ENCODE data around the gene ATG9A. TPM values are rescaled to one million over a fixed set of nuclear protein-coding genes. Genes with fewer than 3 reads are reported as not detected.

The ATG9A gene
- total and polyA plus RNA-seq, 2 donors (not counting 3 experiments of a cell fraction or from before 2014, with no cell fraction given) = 65.5 to 95.0 TPM

- H3K4me3 ChIP-seq (replicated peaks in 1 of 3; ENCODE audit: insufficient read depth in 1 of 3, low read depth in 1 of 3, low read length in 3 of 3) = peak overlapping the region; percentile 67 to 80 (median 67)
- POLR2A ChIA-PET = interaction anchor here (0.6 to 1.5 kb wide), 6 partner anchors 9 to 351 kb away, joined by 3 to 6 read pairs (median 4); partner anchors contain the start of genes ANKZF1, ATG9A, DNAJB2 and TUBA4A
These were observed 15.3 kb upstream of the ATG9A start for GRCh38 chr2:219244789-219245147.

More at GRCh38 chr2:219244789-219245147, 15.3 kb upstream of the ATG9A start:
- H3K4me1 ChIP-seq (ENCODE audit: control insufficient read depth, extremely low read depth, insufficient read depth, low read length) = peaks cover 22% of the 10 kb centered on the region
- TF ChIP-seq, protein P1, sequence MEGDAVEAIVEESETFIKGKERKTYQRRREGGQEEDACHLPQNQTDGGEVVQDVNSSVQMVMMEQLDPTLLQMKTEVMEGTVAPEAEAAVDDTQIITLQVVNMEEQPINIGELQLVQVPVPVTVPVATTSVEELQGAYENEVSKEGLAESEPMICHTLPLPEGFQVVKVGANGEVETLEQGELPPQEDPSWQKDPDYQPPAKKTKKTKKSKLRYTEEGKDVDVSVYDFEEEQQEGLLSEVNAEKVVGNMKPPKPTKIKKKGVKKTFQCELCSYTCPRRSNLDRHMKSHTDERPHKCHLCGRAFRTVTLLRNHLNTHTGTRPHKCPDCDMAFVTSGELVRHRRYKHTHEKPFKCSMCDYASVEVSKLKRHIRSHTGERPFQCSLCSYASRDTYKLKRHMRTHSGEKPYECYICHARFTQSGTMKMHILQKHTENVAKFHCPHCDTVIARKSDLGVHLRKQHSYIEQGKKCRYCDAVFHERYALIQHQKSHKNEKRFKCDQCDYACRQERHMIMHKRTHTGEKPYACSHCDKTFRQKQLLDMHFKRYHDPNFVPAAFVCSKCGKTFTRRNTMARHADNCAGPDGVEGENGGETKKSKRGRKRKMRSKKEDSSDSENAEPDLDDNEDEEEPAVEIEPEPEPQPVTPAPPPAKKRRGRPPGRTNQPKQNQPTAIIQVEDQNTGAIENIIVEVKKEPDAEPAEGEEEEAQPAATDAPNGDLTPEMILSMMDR (IDR thresholded peaks at IDR 0.05; ENCODE audit: extremely low read depth in 1 of 2, insufficient read depth in 1 of 2, low read depth in 1 of 2, low read length in 2 of 2) = no peak
- TF ChIP-seq, protein P2, sequence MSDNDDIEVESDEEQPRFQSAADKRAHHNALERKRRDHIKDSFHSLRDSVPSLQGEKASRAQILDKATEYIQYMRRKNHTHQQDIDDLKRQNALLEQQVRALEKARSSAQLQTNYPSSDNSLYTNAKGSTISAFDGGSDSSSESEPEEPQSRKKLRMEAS (IDR thresholded peaks at IDR 0.05; ENCODE audit: insufficient read depth, insufficient read length) = no peak
- TF ChIP-seq GATA2 (IDR thresholded peaks at IDR 0.05; ENCODE audit: insufficient read depth, insufficient read length, low read depth, low read length) (no peak), MYC (IDR thresholded peaks at IDR 0.05; ENCODE audit: low read depth, low read length) (no peak), JUN (IDR thresholded peaks at IDR 0.05; ENCODE audit: borderline replicate concordance, insufficient read depth, insufficient read length, low read depth) (no peak), POLR2A (IDR thresholded peaks at IDR 0.05; ENCODE audit: low read depth, low read length) (no peak)
- H4K20me1 ChIP-seq (replicated peaks; ENCODE audit: control insufficient read depth, extremely low read depth, insufficient read depth, low read length) = no peaks in the 10 kb centered on the region
- H3K27ac ChIP-seq (ENCODE audit: insufficient read depth, low read depth, low read length) = peak overlapping the region; percentile 92
- FAIRE-seq = peak; percentile 4
- H3K9ac ChIP-seq (replicated peaks; ENCODE audit: extremely low read depth, insufficient read depth, low read length) = peak overlapping the region; percentile 97
- H3K9me3 ChIP-seq (replicated peaks; ENCODE audit: control insufficient read depth, insufficient read depth, low read length) = no peaks in the 10 kb centered on the region
- H3K4me2 ChIP-seq (ENCODE audit: insufficient read depth, low read length) = peak overlapping the region; percentile 86
- peak overlapping the region; percentile 95 for H2AFZ ChIP-seq (ENCODE audit: low read depth, low read length)
- peaks cover 2% of the 10 kb centered on the region in 2 experiments for H3K36me3 ChIP-seq (ENCODE audit: control insufficient read depth in 2 of 2, extremely low read depth in 1 of 2, insufficient read depth in 2 of 2, low read length in 2 of 2)
- intact Hi-C loops (cut with micrococcal nuclease) = loop anchor here (1.0 to 2.0 kb wide), 7 partner anchors 15 to 84 kb away; partner anchors contain the start of genes ABCB6, ANKZF1, ATG9A and DNAJB2
- peaks cover 15% of the 10 kb centered on the region for H3K79me2 ChIP-seq (ENCODE audit: control insufficient read depth, insufficient read depth, low read length)
- no peaks in the 10 kb centered on the region for H3K9me1 ChIP-seq (replicated peaks; ENCODE audit: control insufficient read depth, extremely low read depth, insufficient read depth, low read length)
- CTCF ChIA-PET = interaction anchor here (0.6 to 2.1 kb wide), 10 partner anchors 10 to 265 kb away, joined by 3 to 12 read pairs (median 4); partner anchors contain the start of genes ABCB6, ANKZF1, ATG9A and DNAJB2
- DNase-seq (ENCODE audit: low read depth, low spot score) = no peak
- dilution Hi-C loops (cut with MboI; ENCODE audit: extremely low pct_ligation_motif_present, low sequenced_read_pairs) = no loop called here
- BruUV-seq (replicated peaks) = TSS peak; percentile 79
- H3K27me3 ChIP-seq (ENCODE audit: control insufficient read depth in 2 of 2, insufficient read depth in 2 of 2, low read length in 2 of 2) = no peaks in the 10 kb centered on the region

Measured in endothelial cell of umbilical vein (primary cell).